PC-9 (cell line): ENCODE results near the gene CHRNA9.

Source experiments
- EZH2 ChIP-seq: fragments of 200-600 bp; sonication (generic); IDR thresholded peaks from 2 replicates; pipeline ENCODE4 v1.8.0; 2017; ENCODE audit warnings: antibody characterized with exemption, low read depth
- TF ChIP-seq, protein P1 (sequence below): fragments of 200-600 bp; sonication (generic); conservative IDR thresholded peaks from 2 replicates; pipeline ENCODE4 v1.6.1; 2017; ENCODE audit warnings: mixed run types, antibody characterized with exemption, mild to moderate bottlenecking, moderate library complexity

DNA sequence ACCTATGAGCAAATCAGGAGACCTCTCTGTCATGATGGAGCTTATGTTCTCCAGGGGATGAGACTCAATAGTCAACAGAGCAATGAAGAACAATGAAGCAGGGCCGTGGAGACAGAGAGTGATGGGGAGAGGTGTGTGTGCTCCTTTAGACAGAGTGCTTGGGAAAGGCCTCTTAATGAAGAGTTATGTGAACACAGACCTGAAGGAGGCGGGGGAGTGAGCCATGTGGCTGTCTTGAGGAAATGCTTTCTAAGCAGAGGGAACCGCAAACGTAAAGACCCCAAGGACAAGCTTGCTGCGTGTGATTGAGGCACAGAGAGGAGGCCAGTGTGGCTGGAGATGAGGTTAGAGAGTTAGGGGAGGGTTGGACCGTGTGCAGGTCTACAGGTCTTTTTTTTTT, 53.1 kb downstream of the CHRNA9 start:
- TF ChIP-seq, protein P1, sequence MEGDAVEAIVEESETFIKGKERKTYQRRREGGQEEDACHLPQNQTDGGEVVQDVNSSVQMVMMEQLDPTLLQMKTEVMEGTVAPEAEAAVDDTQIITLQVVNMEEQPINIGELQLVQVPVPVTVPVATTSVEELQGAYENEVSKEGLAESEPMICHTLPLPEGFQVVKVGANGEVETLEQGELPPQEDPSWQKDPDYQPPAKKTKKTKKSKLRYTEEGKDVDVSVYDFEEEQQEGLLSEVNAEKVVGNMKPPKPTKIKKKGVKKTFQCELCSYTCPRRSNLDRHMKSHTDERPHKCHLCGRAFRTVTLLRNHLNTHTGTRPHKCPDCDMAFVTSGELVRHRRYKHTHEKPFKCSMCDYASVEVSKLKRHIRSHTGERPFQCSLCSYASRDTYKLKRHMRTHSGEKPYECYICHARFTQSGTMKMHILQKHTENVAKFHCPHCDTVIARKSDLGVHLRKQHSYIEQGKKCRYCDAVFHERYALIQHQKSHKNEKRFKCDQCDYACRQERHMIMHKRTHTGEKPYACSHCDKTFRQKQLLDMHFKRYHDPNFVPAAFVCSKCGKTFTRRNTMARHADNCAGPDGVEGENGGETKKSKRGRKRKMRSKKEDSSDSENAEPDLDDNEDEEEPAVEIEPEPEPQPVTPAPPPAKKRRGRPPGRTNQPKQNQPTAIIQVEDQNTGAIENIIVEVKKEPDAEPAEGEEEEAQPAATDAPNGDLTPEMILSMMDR = no peak
- no peak for TF ChIP-seq EZH2
